DOHH2 (cell line): Measurements from ENCODE around the gene FIGNL1.

Experiments used
- CTCF ChIP-seq: fragments of 200-600 bp; sonication (generic); IDR thresholded peaks from one replicate; pipeline ENCODE4 v1.5.1; 2014; ENCODE audit warnings: antibody characterized with exemption, mild to moderate bottlenecking, low read depth, low read length; ENCODE audit not compliant: poor library complexity, severe bottlenecking
- EZH2phosphoT487 ChIP-seq: fragments of 200-600 bp; sonication (generic); IDR thresholded peaks from 2 replicates; pipeline ENCODE4 v1.6.1; 2017; ENCODE audit warnings: borderline replicate concordance, mild to moderate bottlenecking, antibody characterized with exemption, low read length, moderate library complexity, mixed read lengths

- TF ChIP-seq CTCF (no peak), EZH2phosphoT487 (no peak)
Observed at GRCh38 chr7:50463035-50463434, 12.9 kb upstream of the FIGNL1 start.
